Muscle of arm (tissue), 12 donors: ENCODE measurements around the gene TMEM229A. TPM values are rescaled to one million over a fixed set of nuclear protein-coding genes. Genes with fewer than 3 reads are reported as not detected.
A peak's percentile ranks its signal among the peaks of the same experiment; 100 is the strongest.
"Not testable (repeated sequence)": the region's sequence is repeated elsewhere in the genome, so short reads cannot be mapped to it uniquely, and the experiment has no call there.

Experiments used
- DNase-seq: peaks from one replicate; pipeline ENCODE4 v3.0.0-alpha.2; 2013
- polyA plus RNA-seq, 12 donors: library from polyadenylated mRNA; unstranded; fragments of 120-200 nt; gene quantifications; one replicate each; pipeline ENCODE4 v1.2.1, GENCODE V29; 2013; ENCODE audit not compliant: insufficient read length in 12 of 12

TMEM229A gene
- polyA plus RNA-seq, 12 donors: 0.11 to 5.1 TPM; not detected in 10

DNA sequence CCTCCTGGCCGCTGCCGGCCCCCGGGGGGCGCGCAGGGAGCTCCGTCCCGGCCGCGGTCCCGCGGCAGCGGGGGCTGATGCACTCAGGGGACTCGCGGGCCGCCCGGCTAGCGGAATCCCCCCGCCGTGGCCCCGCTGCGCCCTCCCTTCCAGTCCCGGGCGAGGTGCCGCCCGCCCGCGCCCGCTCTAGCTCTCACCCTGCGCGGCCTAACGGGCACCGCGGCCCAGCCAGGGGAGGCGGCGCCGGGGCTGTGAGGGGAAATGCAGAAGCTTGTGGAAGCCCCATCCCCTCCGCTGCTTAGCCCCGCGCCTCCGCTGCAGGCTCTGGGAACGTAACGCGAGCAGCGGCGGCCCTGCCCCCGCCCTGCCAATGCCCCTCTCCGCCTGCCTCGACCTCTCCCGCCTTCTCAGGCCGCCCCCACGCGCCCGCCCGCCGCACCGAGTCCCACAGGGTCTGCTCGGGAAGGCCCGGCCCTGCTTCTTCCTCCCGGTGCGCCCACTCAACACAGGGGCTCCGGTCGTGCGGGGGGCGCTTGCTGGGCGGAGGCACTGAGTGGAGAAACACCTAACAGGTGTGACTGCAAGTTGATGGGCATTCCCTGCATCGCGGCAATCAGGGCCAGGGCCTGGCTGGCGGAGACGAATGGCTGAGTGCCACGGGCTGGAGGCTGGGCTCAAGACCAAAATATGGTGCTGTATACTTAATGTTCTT is 384 bp upstream of the TMEM229A start:
- peak; percentile 4 for DNase-seq

DNA sequence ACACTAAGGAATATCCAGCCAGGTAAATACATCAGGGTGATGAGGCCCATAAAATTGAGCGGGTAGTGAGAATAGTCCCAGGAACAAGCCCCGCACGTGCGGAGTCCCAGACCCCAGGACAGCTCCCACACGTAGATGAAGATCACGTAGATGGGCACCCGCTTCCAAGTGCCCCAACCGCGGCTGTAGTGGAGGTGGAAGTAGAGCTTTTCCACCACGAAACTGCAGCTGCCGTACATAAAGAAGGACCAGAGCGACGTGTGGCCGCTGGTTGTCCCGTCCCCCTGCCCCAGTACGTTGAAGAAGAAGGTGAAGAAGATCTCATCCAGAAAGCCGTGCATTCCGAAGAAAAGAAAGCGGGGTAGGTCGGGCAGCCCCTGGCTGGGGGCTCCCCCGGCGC is 948 bp downstream of the TMEM229A start:
- peak; percentile 0 for DNase-seq

DNA sequence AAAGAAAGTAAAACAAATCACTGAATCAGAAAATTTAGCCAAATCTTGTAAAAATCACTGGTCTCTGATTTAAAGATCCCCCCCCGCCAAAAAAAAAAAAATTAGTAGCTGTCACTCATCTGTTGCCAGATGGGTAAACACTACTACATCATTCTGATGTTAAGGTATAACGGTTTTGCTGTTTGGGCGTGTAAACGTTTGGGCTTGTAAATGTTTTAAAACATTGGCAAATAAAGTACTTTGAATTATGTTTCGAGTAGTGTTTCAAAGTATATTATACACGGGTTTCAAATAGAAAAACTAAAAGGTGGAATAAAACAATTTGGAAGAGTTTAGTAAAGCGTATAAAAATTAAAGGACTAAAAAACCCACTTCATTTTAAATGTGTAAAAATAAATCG is 1.5 kb downstream of the TMEM229A start:
- no peak for DNase-seq

DNA sequence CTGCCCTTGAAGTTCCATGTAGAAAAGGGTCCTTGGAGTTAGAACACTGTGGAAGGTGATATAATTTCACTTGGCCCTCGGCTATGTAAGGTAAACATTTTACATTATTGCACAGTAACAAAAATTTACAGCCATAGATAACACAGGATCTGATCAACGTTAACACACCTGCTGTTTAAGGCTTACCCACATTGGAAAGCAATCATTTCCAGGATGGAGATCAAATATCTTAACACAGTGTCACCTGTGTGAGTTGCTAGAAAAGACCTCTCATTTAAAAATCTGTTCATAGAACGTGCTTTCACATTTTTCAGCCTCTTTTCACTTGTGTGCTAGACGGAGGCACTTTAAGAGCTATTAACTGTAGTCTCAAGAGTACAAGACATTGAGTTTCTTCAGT is 1.9 kb downstream of the TMEM229A start:
- DNase-seq: no peak

DNA sequence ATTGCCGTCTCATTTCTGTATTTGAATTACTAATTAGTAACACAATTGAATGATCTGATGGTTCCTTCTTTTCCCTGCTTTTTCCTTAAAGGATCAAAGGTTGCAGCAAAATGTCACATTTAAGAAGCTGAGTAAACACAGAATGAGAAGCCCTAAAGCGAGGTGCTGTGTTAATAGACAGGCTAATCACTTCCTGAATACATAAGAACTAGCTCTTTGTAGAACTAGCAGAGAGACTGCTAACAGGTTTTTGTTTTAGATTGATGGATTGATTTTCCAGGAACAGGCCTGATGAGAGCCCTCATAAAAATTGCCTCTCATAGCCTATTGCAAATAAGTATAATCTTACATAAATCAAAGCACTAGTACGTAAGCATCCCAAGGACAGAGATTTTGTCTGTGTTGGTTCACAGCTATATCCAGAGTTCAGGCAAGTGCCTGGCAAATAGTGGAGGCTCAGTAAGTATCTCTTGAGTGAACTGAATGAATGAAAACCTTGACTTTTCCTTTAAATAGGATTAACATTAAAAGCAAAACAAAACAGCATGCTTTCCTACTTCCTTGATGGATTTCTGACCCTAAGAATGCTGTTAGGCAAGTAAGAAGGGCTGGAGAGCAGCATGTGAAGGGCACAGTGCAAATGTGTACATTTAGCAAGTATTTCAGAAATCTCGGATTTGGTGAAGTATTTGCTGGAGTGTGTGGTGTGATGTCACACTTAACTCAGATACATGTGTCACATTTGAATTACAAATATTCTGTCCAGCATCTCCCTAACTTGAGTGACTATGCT is 3.3 kb downstream of the TMEM229A start:
- no peak for DNase-seq

DNA sequence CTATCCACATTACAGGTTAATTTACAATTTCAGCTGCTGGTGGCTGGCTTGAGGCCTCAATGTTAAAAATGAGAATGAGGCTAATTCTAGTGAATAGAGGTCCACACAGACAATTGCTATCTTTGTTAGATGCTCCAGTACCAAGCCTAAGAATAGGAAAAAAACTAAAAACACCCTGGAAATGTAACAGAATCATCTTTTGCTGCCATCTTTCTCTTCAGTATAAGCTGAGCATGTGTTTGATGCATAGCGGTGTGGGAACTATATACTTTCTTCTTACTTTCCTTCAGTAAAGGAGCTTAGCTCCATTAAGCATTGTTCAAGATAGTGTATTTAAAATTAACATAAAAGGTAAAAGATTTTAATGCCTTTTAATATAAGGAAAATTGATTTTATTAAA is 5.6 kb downstream of the TMEM229A start:
- DNase-seq: no peak

DNA sequence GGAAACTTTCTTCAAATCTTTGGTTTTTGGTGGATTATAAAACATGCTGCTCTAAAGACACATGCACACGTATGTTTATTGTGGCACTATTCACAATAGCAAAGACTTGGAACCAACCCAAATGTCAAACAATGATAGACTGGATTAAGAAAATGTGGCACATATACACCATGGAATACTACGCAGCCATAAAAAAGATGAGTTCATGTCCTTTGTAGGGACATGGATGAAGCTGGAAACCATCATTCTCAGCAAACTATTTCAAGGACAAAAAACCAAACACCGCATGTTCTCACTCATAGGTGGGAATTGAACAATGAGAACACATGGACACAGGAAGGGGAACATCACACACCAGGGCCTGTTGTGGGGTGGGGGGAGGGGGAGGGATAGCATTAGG is 8.5 kb downstream of the TMEM229A start:
- not testable (repeated sequence) for DNase-seq

DNA sequence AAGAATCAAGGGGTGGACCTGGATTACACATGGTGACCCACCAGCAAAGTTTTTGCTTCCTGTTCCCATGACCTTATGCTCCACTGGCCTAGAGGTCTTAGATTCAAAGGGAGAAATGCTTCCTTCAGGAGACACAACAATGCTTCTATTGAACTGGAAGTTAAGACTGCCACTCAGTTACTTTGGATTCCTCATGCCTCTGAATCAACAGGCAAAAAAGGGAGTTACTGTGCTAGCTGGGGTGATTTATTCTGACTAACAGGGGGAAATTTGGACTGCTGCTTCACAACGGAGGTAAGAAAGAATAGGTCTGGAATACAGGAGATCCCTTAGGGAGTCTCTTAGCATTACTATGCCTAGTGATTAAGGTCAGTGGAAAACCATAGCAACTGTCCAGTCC is 10.3 kb downstream of the TMEM229A start:
- no peak for DNase-seq

DNA sequence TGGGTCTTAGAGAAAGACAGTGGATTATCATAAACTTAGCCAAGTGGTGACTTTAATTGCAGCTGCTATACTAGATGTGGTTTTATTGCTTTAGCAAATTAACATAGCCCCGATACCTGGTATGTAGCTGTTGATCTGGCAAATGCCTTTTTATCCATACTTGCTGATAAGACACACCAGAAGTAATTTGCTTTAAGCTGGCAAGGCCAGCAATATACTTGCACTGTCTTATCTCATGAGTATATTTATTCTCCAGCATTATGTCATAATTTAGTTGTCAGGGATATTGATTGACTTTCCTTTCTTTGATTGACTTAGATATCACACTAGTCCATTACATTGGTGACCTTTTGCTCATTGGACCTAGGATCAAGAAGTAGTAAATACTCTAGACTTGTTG is 12.8 kb downstream of the TMEM229A start:
- DNase-seq: no peak

DNA sequence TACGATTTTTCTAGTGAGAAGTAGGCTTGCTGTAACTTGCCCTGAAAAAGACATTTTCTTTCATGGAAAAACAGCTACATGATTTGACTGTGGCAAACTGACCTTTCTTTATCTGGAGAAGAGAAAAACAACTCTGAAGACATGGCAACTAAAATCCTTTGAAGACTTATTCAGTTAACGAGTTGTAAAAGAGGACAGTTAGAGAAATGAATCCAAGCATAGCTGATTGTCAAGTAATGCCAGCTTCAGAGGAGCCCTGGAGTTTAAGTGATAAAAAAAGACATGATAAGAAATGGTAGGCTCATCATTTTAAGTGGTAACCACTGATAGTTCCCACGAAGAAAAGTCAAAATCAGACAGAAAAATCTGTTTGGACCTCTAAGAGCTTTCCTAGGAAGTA is 19.6 kb downstream of the TMEM229A start:
- DNase-seq: no peak

DNA sequence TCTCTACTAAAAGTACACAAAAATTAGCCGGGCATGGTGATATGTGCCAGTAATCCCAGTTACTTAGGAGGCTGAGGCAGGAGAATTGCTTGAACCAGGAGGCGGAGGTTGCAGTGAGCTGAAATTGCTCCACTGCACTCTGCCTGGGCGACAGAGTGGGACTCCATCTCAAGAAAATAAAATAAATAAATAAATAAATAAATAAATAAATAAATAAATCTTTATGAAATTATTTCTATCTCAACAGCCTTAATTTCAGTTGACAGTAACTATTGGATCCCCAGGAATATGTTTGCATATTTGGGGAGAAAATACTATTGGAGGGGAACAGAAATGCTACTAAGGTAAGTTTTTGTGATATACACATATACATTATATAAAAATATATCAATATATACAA is 20.0 kb downstream of the TMEM229A start:
- no peak for DNase-seq

DNA sequence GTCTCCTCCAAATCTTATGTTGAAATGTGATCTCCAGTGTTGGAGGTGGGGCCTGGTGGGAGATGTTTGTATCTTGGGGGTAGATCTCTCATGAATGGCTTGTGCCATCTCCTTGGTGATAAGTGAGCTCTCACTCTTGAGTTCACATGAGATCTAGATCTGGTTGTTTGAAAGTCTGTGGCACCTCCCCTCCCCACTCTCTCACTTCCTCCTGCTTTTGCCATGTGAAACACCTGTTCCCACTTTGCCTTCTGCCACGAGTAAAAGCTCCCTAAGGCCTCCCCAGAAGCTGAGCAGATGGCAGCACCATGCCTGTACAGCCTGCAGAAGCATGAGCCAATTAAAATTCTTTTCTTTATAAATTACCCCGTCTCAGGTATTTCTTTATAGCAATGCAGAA is 23.5 kb downstream of the TMEM229A start:
- no peak for DNase-seq

DNA sequence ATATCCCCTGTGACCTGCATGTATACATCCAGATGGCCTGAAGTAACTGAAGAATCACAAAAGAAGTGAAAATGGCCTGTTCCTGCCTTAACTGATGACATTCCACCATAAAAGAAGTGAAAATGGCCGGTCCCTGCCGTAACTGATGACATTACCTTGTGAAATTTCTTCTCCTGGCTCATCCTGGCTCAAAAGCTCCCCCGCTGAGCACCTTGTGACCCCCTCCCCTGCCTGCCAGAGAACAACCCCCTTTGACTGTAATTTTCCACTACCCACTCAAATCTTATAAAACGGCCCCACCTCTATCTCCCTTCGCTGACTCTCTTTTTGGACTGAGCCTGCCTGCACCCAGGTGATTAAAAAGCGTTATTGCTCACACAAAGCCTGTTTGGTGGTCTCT is 24.6 kb downstream of the TMEM229A start:
- DNase-seq: not testable (repeated sequence)

DNA sequence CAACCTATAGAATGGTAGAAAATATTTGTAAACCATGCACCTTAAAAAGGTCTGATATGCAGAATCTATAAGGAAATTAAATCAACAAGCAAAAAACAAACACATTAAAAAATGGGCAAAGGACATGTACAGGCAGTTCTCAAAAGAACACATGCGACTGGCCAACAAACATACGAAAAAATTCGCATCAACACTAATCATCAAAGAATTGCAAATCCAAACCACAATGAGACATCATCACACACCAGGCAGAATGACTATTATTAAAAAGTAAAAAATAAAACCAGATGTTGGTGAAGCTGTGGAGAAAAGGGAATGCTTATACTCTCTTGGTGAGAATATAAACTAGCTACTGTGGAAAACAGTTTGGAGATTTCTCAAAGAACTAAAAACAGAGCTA is 33.2 kb downstream of the TMEM229A start:
- no peak for DNase-seq

DNA sequence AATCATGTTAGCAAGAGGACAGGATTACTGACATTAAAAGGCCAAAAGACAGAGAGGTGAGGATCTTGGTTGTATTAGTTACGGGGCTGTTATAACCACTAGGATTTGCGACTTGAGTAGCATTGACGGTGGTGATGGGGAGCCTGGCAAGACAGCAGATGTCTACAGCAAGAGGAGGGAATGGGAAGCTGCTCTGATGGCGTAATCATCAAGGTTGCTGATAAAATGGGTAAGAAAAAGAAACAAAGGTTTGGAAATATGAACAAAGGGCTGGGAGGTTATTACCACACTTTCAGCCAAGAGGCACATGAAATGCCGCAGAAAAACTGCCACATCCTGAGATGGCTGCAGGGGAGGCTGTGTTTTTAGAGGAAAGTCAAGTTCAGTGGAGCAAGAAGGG is 33.9 kb downstream of the TMEM229A start:
- no peak for DNase-seq

DNA sequence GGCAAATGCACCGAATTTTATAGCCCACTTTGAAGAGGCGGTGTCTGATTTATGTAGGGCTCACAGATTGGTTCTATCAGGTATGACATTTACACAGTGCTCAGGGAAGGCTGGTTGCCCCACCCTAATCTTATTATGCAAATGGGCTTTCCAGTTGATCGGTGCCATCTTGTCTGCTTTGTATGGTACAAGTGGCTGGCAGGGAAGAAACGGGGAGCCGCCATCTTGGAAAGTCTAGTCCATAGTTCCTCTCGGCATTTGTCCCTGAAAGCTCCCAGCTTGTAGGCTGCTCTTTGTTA is 36.6 kb downstream of the TMEM229A start:
- DNase-seq: no peak

DNA sequence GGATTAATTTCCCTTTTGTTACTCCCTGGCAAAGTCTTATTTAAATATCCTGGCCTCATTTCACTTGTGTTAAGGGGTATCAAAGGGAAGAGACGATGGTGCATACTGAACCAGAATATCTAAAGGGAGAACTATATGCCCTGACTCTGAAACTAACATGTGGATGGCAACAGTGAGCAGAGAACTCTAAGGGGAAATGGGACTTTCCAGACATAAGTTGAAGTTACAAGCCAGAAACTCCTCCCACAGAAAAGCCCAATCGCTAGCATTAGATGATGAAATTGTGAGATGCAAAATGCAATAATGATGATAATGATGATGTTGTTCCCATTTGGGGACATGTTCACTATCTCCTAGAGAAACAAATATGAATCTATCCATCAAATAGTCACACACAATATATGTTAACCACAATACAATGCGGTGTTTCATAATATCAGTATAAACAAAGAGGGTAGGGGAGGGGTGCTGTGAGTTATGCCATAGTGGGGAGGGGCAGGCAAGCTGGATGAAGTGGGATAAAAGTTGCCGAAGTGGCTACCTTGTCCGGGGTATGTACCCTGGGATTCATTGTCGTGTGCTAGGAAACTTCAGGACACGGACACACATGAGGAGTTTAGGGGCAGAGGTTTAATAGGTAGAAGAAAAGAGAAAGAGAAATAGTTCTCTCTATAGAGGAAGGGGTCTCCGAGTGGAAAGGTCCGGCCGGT is 37.1 kb downstream of the TMEM229A start:
- no peak for DNase-seq

DNA sequence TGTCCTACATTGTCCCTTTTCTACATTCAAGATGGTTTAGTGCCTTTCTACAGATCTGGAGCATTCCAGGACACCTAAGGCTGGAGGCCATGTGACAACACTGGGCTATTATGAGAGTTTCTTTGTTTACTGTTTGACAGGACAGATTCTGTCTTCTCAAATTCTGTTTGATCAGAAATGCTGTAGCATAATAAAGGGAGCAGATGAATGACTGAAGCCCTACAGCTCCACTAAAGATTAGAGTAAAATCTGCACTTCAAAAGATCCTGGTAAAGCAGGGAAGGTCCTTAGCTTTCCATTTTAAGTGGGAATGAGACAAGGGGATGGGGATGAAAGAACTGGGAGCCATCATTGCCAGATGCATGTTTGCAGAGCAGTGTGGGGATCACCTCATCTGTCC is 38.4 kb downstream of the TMEM229A start:
- no peak for DNase-seq

DNA sequence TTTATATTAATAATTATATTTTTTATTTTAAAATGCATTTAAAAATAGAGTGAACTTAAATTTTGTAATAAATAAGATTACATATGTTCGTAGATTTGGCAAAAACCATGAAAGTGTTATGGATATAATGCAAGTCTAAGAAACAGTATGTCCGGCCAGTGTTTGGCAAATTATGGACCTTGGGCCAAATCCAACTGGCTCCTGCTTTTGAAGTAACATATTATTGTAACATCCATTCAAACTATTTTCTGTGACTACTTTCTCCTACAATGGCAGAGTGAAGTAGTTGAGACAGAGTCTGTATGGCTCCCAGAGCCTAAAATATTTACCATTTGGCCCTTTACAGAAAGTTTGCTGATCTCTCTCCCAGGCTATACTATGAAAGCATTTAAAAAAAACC is 38.9 kb downstream of the TMEM229A start:
- DNase-seq: peak; percentile 2

DNA sequence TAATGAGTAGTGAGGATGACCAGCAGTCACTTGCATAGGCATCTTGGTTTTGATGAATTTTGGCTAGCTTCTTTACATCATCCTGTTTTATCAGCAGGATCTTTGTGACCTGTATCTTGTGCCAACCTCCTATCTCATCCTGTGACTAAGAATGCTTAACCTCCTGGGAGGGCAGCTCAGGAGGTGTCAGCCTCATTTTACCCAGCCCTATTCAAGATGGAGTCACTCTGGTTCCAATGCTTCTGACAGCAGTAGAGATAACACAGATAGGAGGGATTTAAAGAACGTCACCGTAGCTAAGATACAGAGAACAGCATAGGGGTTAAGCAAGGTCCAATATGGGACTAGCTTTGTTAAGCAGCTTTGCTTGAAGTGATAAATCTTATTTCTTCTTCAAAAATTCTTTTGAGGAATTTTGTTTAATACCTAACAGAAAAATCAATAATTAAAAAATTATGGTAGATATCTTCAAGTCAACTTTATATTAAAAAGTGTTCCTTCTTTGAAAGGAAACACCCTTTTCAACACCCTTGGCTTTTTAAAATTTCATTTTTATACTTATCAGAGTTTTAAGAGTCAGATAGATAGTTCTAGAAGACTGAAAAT is 39.9 kb downstream of the TMEM229A start:
- DNase-seq: no peak

DNA sequence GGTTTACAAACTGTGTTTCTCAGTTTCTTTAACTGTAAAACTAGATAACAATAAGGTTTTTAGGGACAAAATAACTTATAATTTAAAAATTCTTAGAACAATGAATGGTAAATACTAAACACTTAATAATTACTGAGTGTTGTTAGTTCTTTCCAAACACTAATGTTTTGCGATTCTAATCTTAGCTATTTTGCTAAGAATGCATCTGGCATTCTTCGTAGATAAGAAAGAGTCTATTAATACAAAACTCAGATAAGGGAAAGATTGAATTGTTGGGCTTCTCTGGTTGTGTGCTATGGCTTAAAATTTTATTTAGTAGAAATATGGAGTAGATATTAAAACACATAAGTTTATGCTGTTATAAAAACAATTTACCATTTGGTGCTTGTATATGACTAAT is 45.4 kb downstream of the TMEM229A start:
- DNase-seq: no peak
